ENCODE results near the gene RNASE12.
"Not testable (repeated sequence)": the region's sequence is repeated elsewhere in the genome, so short reads cannot be mapped to it uniquely, and the experiment has no call there.

The RNASE12 gene

DNA sequence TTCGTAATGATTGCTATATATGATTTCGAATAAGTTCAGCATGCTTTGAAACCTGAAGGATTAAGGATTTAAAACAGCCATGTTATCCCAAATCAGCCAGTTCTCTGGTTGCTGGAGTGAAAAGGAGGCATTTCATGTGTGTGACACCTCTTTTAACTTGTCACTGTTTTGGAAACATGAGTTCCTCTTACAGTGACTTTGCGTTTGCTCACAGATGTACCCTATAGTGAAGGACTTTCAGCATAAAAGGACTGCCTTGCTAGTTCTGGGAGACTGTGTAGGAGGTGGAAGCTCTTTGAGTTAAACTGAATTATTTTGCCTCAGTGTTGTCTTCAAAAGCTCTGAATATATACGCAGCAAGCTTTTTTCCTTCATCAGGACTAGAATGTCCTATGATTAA lies 10.9 kb downstream of the RNASE12 start:
- Mint-ChIP-seq H3K4me1 (no peaks in the 10 kb centered on the region), H3K36me3 (no peaks in the 10 kb centered on the region), H3K27me3 (peaks cover 11% of the 10 kb centered on the region), H3K9me3 (no peaks in the 10 kb centered on the region), H3K4me3 (no peak overlapping the region), H3K27ac (no peak overlapping the region)
- no peak for DNase-seq
- CTCF ChIA-PET: no interaction called here

DNA sequence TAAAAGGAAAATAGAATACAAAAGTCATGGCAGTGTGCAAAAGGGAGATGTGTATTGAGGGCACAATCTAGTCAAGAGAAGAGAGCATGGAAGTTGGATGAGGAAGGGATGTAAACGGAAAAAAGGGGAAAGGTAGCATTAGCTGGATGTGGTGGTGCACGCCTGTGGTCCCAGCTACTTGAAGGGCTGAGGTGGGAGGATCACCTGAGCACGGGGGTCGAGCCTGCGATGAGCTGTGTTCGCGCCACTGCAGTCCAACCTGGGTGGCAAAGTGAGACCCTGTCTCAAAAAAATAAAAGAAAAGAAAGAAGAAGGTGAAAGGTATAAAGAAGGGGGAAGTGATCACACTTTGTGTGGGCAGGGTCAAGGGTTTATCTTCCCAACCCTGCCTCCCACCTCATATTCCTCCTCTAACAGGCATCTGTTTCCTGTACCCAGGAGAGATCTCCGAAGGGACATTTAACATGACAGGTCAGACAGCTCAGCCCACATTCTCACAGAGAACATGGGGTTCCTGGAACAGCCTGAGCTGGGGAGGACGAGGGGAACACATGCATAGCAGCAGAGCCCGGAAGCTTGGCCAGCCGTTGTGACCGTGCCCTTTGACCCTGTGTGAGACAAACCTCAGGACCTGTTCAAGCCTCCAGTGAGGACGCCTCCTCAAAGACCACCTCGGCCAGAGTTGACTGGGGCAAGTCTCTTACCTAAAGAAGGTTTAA lies 12.2 kb downstream of the RNASE12 start:
- Mint-ChIP-seq H3K9me3 (no peaks in the 10 kb centered on the region), H3K4me1 (no peaks in the 10 kb centered on the region), H3K27me3 (peaks cover 6% of the 10 kb centered on the region), H3K4me3 (no peak overlapping the region), H3K36me3 (no peaks in the 10 kb centered on the region), H3K27ac (no peak overlapping the region)
- CTCF ChIA-PET: no interaction called here
- DNase-seq: no peak

DNA sequence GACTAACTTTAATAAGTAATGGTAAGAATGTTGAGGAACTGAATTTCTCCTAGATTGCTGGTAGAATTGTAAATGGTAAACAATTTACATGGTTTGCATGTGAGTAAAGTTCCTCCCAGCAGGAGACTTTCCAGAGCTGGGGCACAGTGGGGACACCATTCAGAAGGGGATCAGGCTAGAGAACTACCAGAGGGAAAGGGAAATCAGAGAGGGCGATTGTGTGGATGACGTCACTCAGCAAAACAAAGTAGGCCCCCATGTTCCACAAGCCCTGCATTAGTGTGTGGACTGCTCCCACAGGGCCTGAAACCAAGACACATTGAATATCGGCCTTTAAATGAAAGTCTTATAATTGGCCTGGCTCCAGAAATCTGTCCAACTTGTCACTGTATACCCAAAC lies 12.9 kb downstream of the RNASE12 start:
- Mint-ChIP-seq H3K4me1 (no peaks in the 10 kb centered on the region), H3K9me3 (no peaks in the 10 kb centered on the region), H3K27me3 (peaks cover 6% of the 10 kb centered on the region), H3K27ac (no peak overlapping the region), H3K36me3 (no peaks in the 10 kb centered on the region), H3K4me3 (no peak overlapping the region)
- DNase-seq: no peak
- CTCF ChIA-PET: no interaction called here

DNA sequence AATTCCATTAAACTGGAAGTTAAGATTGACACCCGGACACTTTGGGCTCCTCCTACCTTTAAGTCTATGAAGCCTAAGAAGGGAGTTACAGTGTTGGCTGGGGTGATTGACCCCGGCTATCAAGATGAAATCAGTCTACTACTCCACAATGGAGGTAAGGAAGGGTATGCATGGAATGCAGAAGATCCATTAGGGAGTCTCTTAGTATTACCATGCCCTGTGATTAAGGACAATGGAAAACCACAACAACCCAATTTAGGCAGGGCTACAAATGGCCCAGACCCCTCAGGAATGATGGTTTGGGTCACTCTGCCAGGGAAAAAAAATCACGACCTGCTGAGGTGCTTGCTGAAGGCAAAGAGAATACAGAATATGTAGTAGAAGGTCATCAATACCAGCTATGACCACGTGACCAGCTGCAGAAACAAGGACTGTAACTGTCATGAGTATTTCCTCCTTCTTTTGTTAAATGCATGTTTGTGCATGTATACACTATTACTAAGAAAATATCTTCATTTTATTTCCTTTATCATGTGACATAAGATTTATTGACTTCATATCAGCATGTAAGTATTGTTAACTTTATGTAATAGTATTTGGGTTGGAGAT lies 18.7 kb downstream of the RNASE12 start:
- H3K4me3 Mint-ChIP-seq, CTCF ChIA-PET, DNase-seq, H3K27ac Mint-ChIP-seq, H3K27me3 Mint-ChIP-seq, H3K36me3 Mint-ChIP-seq, H3K4me1 Mint-ChIP-seq: not testable (repeated sequence)
- H3K9me3 Mint-ChIP-seq: peaks cover 15% of the 10 kb centered on the region

DNA sequence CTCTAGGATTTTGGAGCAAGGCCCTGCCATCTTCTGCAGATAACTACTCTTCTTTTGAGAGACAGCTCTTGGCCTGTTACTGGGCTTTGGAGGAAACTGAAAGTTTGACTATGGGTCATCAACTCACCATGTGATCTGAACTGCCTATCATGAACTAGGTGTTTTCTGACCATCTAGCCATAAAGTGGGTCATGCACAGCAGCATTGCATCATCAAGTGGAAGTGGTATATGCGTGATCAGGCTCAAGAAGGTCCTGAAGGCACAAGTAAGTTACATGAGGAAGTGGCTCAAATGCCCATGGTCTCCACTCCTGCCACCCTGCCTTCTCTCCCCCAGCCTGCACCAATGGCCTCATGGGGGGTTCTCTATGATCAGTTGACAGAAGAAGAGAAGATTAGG lies 20.5 kb downstream of the RNASE12 start:
- H3K27ac Mint-ChIP-seq, H3K4me1 Mint-ChIP-seq, H3K27me3 Mint-ChIP-seq, H3K4me3 Mint-ChIP-seq, CTCF ChIA-PET, H3K36me3 Mint-ChIP-seq, DNase-seq: not testable (repeated sequence)
- H3K9me3 Mint-ChIP-seq: peaks cover 15% of the 10 kb centered on the region

DNA sequence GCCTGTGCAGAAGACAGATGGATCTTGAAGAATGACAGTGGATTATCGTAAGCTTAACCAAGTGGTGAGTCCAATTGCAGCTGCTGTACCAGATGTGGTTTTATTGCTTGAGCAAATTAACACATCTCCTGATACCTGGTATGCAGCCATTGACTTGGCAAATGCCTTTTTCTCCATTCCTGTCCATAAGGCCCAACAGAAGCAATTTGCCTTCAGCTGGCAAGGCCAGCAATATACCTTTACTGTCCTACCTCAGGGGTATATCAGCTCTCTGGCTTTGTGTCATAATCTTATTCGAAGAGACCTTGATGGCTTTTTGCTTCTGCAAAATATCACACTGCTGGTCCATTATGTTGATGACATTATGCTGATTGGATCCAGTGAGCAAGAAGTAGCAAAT lies 21.3 kb downstream of the RNASE12 start:
- H3K4me1 Mint-ChIP-seq, H3K4me3 Mint-ChIP-seq, H3K27me3 Mint-ChIP-seq, H3K27ac Mint-ChIP-seq, DNase-seq, CTCF ChIA-PET, H3K36me3 Mint-ChIP-seq: not testable (repeated sequence)
- H3K9me3 Mint-ChIP-seq: peaks cover 15% of the 10 kb centered on the region

DNA sequence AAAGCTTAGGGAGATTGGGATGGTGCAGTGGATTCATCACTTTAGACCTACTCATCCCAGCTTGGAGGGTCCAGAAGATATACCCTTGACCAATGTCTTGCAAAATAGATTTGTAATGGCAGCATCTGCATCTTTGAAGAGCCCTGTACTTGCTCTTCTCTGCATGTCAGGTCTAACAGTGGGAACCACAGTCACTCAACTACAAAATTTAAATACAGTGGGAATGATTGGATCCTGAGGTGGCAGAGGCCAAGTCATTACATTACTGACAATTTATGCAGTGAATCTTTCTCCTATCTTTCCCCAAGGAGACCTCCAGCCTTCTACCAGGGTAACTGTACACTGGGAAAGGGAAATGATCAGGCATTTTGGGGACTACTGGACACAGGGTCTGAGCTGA lies 22.1 kb downstream of the RNASE12 start:
- H3K27me3 Mint-ChIP-seq: no peaks in the 10 kb centered on the region
- CTCF ChIA-PET: no interaction called here
- H3K36me3 Mint-ChIP-seq: no peaks in the 10 kb centered on the region
- no peak overlapping the region for H3K4me3 Mint-ChIP-seq
- peaks cover 7% of the 10 kb centered on the region for H3K4me1 Mint-ChIP-seq
- peaks cover 15% of the 10 kb centered on the region for H3K9me3 Mint-ChIP-seq
- DNase-seq: no peak
- H3K27ac Mint-ChIP-seq: no peak overlapping the region

DNA sequence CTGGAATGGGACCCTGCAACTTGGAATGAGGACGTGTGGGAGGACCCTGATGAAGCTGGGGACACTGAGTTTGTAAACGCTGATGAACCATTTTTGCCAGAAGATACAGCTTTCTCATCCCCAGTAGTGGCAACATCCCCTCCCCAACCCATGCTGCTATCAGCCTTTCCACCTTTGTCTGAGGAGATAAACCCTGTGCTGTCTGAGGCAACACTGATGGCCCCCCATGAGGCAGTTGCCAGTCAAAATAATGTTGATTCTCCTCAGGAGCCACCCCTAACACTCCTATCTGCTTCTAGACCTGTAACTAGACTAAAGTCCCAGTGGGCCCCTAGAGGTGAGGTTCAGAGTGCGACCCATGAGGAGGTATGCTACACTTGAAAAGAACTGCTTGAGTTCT lies 22.8 kb downstream of the RNASE12 start:
- Mint-ChIP-seq H3K36me3 (no peaks in the 10 kb centered on the region), H3K27me3 (no peaks in the 10 kb centered on the region), H3K27ac (no peak overlapping the region), H3K4me1 (peaks cover 7% of the 10 kb centered on the region), H3K9me3 (peaks cover 15% of the 10 kb centered on the region), H3K4me3 (no peak overlapping the region)
- no peak for DNase-seq
- CTCF ChIA-PET: no interaction called here

DNA sequence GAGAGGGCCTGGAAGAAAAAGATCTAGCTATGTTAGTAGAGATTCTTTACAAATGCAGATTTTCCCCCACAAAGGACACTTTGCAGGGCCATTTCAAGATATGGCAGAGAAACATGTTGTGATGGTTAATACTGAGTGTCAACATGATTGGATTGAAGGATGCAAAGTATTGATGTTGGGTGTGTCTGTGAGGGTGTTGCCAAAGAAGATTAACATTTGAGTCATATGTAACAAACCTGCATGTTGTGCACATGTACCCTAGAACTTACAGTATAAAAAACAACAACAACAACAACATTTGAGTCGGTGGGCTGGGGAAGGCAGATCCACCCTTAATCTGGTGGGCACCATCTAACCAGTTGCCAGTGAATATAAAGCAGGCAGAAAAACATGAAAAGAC lies 24.0 kb downstream of the RNASE12 start:
- H3K27me3 Mint-ChIP-seq, CTCF ChIA-PET, H3K36me3 Mint-ChIP-seq, H3K27ac Mint-ChIP-seq, DNase-seq, H3K4me3 Mint-ChIP-seq, H3K4me1 Mint-ChIP-seq: not testable (repeated sequence)
- H3K9me3 Mint-ChIP-seq: peaks cover 15% of the 10 kb centered on the region

DNA sequence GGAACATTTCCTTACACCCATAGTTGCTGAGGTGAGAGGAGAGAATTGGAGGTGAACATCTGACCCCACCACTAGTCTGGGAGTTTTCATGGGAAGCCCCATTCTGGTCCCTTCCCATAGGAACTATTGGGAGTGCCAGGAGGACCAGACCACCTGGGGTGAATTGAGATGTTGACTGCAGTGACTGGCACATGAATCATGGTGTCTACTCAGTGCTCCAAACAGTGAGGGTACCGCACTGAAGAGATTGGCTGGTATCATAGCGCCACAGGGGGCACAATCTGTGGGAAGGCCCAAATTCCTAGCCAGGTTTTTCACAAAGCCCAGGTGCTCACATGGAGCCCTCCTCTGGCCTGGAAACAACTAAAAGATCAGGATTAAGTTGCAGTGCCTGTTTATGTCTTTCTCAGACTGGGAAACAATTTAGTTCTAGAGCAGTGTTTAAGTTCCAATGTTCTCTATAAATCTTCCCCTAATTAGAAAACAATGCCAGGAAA lies 26.6 kb downstream of the RNASE12 start:
- Mint-ChIP-seq H3K4me1 (peaks cover 7% of the 10 kb centered on the region), H3K9me3 (peaks cover 12% of the 10 kb centered on the region), H3K4me3 (no peak overlapping the region), H3K27me3 (no peaks in the 10 kb centered on the region), H3K27ac (no peak overlapping the region), H3K36me3 (no peaks in the 10 kb centered on the region)
- CTCF ChIA-PET: interaction anchor here (1.2 kb wide), 1 partner anchor 33 kb away, joined by 3 read pairs; no protein-coding TSS in a partner anchor
- DNase-seq: no peak

DNA sequence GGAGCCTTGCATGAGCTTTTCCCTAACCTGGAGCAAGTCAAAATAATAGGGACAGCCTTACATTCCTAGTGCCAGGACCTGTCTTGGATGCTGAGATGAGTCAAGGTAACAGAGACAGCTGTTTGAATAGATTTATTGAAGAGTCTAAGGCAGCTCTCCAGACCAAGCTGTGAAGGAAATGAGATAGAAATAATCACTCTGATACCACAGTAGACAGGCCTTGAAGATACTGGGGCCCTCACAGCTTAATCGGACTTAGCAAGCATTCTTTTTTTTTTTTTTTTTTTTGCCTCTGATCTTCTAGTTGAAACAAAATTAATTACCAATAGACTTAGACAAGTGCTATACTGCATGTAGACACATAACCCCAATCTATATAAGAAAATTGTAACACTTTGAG lies 27.2 kb downstream of the RNASE12 start:
- Mint-ChIP-seq H3K27me3 (no peaks in the 10 kb centered on the region), H3K4me1 (peaks cover 7% of the 10 kb centered on the region), H3K27ac (no peak overlapping the region), H3K4me3 (no peak overlapping the region), H3K9me3 (peaks cover 7% of the 10 kb centered on the region), H3K36me3 (no peaks in the 10 kb centered on the region)
- no peak for DNase-seq
- CTCF ChIA-PET: interaction anchor here (1.2 kb wide), 1 partner anchor 33 kb away, joined by 3 read pairs; no protein-coding TSS in a partner anchor

DNA sequence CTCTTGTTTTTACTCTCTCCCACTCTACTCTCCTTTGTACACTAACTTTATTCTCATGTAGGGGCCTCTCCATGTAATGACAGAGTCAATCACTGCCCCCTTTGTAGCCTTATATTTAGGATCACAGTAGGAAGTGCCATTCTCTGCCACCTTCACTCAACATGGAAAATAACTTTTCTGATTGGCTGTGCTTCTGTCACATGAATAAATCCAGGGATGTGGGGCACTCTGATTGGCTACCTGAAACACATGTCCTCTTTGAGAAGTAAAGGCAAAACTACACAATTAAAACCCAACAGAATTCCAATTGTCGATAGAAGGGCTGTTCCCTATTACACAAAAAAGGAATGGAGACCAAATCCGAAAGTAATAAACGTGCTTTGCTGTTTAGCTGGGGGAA lies 30.2 kb downstream of the RNASE12 start, which contains the start of gene RNASE9:
RNASE9 (minus strand) TSS at position 87 of the 400 bp plus-strand sequence.
- Mint-ChIP-seq H3K36me3 (no peaks in the 10 kb centered on the region), H3K4me1 (no peaks in the 10 kb centered on the region), H3K4me3 (no peak within 1 kb of the TSS), H3K9me3 (no peaks in the 10 kb centered on the region), H3K27ac (no peak within 1 kb of the TSS), H3K27me3 (no peaks in the 10 kb centered on the region)
- DNase-seq: no peak
- CTCF ChIA-PET: no interaction called here

DNA sequence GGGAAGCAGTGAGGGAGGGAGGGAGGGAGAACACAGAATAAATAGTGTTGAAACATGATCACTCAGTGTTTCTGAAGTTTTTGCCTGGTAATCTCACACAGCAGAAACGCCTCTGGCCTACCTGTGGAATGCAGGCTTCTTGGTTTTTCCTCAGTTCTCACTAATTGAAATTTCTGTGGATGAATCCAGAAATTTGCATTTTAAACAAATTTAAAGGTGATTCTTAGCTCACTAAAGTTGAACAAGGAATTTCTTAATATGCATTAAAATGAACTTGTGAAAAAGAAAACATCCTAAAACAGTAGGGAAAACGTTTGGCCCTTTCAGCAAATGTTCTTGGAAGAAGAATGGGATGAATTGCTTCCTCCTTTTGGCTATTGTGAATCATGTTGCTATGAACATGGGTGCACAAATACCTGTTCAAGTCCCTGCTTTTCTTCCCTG lies 31.7 kb downstream of the RNASE12 start:
- Mint-ChIP-seq H3K36me3 (no peaks in the 10 kb centered on the region), H3K27me3 (no peaks in the 10 kb centered on the region), H3K4me3 (no peak overlapping the region), H3K9me3 (no peaks in the 10 kb centered on the region), H3K4me1 (no peaks in the 10 kb centered on the region), H3K27ac (no peak overlapping the region)
- CTCF ChIA-PET: no interaction called here
- no peak for DNase-seq

DNA sequence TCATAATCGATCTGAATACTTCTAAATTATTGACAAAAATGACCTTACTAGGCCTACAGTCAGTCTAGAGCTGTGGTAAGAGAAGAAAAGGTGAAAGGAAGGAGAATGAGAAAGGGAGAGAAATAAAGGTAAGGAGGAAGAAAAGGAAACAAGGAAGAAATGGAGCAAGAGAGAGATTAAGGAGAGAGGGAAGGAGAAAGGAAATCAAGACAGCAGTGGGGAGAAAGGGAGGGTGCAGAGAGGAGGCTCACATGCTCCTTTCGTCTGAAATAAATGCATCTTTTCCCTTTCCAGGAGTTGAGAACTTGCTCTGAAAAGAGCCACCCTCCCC lies 34.0 kb downstream of the RNASE12 start:
- Mint-ChIP-seq H3K27me3 (no peaks in the 10 kb centered on the region), H3K9me3 (no peaks in the 10 kb centered on the region), H3K36me3 (no peaks in the 10 kb centered on the region), H3K27ac (no peak overlapping the region), H3K4me1 (no peaks in the 10 kb centered on the region), H3K4me3 (no peak overlapping the region)
- no peak for DNase-seq
- CTCF ChIA-PET: no interaction called here

DNA sequence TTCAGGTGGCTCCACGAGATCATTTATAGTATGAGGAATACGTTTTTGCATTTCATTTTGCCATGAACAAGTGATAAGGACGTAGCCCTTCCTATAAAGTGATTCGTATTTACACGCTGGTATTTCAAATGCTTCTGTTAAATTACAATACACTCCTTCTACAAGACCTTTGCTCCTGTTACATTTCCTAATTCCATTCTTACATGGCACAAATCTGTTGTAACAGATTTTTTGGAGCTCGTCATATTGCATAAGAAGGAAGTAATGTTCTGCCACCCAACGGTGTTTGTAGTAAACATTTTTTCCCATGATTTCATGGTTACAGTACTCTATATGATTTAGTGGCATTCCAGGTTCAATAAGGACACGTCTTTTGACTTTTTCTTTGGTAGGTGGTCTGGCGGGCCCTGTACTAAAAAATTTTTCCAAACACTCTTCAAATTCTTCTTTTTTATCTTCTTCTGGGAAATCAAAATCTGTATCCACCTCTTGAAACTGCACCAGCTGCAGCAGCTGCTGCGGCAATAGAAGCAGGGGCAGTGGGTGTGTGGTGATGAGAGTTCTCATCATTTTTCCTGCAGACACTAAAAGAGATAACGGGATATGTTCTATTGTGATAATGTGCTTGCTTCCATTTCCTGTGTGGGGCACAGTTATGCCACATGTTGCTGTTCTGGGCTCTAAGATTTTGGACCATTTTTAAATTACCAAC lies 34.5 kb downstream of the RNASE12 start:
- H3K36me3 Mint-ChIP-seq: no peaks in the 10 kb centered on the region
- CTCF ChIA-PET: no interaction called here
- no peak overlapping the region for H3K4me3 Mint-ChIP-seq
- no peak for DNase-seq
- H3K27ac Mint-ChIP-seq: no peak overlapping the region
- no peaks in the 10 kb centered on the region for H3K27me3 Mint-ChIP-seq
- no peaks in the 10 kb centered on the region for H3K9me3 Mint-ChIP-seq
- no peaks in the 10 kb centered on the region for H3K4me1 Mint-ChIP-seq

Measured in activated naive CD4-positive, alpha-beta T cell treated with anti-CD3 and anti-CD28 coated beads, Interleukin-2, amount 10 ng/mL, durations not matched to agents 7 days and 5 days (primary cell).